Transverse colon (tissue), 4 donors: ENCODE data around the gene PHF13.

Experiments
- CTCF ChIP-seq, 5 experiments: fragments of 200-600 bp in 3 of 5; fragments of 450-650 bp in 2 of 5; sonication (generic) in 3 of 5; IDR thresholded peaks; 1 replicate in 2 of 5; 2 replicates in 3 of 5; pipeline ENCODE4 v1.5.1; 2016 to 2017; ENCODE audit warnings: antibody characterized with exemption in 5 of 5, inconsistent platforms in 3 of 5, mild to moderate bottlenecking in 2 of 5, moderate library complexity in 1 of 5
- POLR2A ChIP-seq: fragments of 450-650 bp; IDR thresholded peaks from one replicate; pipeline ENCODE4 v1.6.1; 2016; ENCODE audit warnings: antibody characterized with exemption, mild to moderate bottlenecking, moderate library complexity
- POLR2AphosphoS5 ChIP-seq, 3 donors: sonication (generic); formaldehyde crosslinking; IDR thresholded peaks; one replicate each; pipeline ENCODE4 v1.6.1; 2016; ENCODE audit warnings: antibody characterized with exemption in 3 of 3

- no peak for TF ChIP-seq CTCF (IDR thresholded peaks at IDR 0.05)
- no peak for TF ChIP-seq POLR2A
- no peak for TF ChIP-seq POLR2AphosphoS5 (IDR thresholded peaks at IDR 0.05)
These were observed 40.7 kb upstream of the PHF13 start for GRCh38 chr1:6572653-6573383.
